Omental fat pad (tissue), 4 donors: ENCODE measurements around the gene IL15RA. TPM values are rescaled to one million over a fixed set of nuclear protein-coding genes. Genes with fewer than 3 reads are reported as not detected.
"Not testable (repeated sequence)": the region's sequence is repeated elsewhere in the genome, so short reads cannot be mapped to it uniquely, and the experiment has no call there.

ENCODE experiments used
- ATAC-seq: fragments of 150-250 bp; one replicate; pipeline ENCODE4 v1.9.1; 2016; ENCODE audit warnings: mild to moderate bottlenecking, moderate library complexity; ENCODE audit not compliant: low FRiP score
- DNase-seq: peaks from one replicate; pipeline ENCODE4 v3.0.0-alpha.2; 2019; ENCODE audit warnings: low spot score
- total RNA-seq, 4 donors: library from RNA; depleted of rRNA; stranded (reverse); fragments of >200 nt; gene quantifications; one replicate each; pipeline ENCODE4 v1.1.0, GENCODE V29; 2016
- TF ChIP-seq, protein P1 (sequence below), 3 donors: fragments of 450-650 bp; IDR thresholded peaks; one replicate each; pipeline ENCODE4 v1.5.1; 2016 to 2017; ENCODE audit warnings: antibody characterized with exemption in 3 of 3, mild to moderate bottlenecking in 3 of 3, moderate library complexity in 2 of 3

Gene IL15RA
- total RNA-seq, 4 donors from 2014 or later = 18.7 to 71.6 (median 26.8) TPM

DNA sequence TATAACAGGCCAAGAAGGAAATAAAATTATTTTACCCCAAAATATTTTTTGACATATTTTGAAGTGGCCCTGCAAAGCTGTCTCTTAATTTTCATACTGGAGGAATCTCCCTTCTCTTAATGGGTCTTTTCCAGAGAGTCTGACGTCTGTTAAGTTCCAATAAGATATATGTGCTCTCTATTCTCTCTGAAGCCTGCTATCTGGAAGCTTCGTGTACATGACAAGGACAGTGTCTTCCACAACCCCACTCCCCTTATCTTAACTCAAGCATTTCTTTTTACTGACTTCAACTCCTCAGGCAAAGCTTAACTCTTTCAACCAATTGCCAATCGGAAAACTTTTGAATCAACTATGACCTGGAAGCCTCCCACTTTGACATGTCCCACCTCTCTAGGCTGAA lies 29.2 kb upstream of the IL15RA start:
- TF ChIP-seq, protein P1, sequence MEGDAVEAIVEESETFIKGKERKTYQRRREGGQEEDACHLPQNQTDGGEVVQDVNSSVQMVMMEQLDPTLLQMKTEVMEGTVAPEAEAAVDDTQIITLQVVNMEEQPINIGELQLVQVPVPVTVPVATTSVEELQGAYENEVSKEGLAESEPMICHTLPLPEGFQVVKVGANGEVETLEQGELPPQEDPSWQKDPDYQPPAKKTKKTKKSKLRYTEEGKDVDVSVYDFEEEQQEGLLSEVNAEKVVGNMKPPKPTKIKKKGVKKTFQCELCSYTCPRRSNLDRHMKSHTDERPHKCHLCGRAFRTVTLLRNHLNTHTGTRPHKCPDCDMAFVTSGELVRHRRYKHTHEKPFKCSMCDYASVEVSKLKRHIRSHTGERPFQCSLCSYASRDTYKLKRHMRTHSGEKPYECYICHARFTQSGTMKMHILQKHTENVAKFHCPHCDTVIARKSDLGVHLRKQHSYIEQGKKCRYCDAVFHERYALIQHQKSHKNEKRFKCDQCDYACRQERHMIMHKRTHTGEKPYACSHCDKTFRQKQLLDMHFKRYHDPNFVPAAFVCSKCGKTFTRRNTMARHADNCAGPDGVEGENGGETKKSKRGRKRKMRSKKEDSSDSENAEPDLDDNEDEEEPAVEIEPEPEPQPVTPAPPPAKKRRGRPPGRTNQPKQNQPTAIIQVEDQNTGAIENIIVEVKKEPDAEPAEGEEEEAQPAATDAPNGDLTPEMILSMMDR (IDR thresholded peaks at IDR 0.05) = no peak
- ATAC-seq = no peak
- no peak for DNase-seq

DNA sequence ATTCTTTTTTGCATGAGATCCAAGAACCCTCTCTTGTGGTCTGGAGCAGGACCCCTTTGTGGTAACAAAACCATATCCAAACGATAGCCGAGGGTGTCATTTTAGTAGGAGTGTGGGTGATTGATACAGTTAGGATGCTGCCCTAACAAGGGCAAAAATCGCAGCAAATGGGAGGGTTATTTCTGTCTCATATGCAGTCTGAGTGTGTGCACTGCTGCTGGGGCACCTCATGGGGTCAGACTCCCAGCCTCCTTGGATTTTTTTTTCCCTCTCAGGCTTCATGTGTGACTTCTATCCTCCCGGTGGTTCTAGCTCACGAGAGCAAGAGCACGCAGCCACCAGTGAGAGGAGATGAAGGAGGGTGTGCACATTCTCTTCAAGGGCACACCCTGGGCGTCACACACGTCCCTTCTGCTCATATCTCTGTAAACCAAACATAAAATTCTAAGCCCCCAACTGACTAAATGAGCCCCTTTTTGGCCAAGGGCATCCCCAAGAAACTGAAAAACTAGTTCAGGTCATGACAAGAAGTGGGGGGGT lies 28.6 kb upstream of the IL15RA start:
- no peak for DNase-seq
- no peak for ATAC-seq
- TF ChIP-seq, protein P1 (IDR thresholded peaks at IDR 0.05) = no peak

DNA sequence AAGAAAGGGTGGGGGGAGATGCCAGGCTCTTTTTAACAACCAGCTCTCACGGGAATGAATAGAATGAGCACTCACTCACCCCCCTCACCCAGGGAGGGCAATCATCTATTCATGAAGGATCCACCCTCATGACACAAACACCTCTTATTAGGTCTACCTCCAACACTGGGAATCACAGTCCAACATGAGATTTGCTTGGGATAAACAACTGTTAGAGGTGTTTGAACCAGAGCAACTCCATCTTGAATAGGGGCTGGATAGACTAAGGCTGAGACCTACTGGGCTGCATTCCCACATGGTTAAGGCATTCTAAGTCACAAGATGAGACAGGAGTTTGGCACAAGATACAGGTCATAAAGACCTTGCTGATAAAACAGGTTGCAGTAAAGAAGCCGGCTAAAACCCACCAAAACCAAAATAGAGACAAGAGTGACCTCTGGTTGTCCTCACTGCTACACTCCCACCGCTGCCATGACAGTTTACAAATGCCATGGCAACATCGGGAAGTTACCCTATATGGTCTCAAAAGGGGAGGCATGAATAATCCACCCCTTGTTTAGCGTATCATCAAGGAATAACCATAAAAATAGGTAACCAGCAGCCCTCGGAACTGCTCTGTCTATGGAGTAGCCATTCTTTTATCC lies 27.9 kb upstream of the IL15RA start:
- not testable (repeated sequence) for ATAC-seq, DNase-seq

DNA sequence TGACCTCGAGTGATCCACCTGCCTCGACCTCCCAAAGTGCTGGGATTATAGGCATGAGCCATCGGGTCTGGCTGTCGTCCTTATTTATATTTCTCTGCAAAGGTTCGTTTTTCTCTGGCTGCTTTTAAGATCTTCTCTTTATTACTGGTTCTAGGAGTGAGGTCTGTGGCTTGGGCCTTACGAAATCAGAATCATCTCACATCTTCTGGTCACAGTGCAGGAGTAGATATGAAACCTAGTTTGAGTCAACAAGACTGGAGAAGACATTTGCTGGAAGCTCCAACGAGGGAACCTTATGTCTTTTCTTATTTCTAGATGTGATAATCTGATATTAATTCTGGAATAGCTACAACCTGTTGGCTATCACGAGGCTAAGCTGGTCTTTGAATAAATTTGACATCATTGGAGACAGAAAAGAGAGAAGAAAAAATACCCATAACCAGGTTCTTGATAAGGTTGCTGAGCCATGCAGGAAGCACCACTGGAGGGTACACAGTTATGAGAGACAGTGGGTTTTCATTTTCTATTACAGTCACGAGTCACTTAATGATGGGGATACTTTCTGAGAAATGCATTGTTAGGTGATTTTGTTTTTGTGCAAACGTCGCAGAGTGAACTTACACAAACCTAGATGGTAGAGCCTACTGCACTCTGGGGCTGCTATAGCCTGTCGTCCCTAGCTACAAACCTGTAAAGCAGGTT lies 25.6 kb upstream of the IL15RA start:
- ATAC-seq (no peak), DNase-seq (no peak)
- TF ChIP-seq, protein P1 (IDR thresholded peaks at IDR 0.05) = no peak

DNA sequence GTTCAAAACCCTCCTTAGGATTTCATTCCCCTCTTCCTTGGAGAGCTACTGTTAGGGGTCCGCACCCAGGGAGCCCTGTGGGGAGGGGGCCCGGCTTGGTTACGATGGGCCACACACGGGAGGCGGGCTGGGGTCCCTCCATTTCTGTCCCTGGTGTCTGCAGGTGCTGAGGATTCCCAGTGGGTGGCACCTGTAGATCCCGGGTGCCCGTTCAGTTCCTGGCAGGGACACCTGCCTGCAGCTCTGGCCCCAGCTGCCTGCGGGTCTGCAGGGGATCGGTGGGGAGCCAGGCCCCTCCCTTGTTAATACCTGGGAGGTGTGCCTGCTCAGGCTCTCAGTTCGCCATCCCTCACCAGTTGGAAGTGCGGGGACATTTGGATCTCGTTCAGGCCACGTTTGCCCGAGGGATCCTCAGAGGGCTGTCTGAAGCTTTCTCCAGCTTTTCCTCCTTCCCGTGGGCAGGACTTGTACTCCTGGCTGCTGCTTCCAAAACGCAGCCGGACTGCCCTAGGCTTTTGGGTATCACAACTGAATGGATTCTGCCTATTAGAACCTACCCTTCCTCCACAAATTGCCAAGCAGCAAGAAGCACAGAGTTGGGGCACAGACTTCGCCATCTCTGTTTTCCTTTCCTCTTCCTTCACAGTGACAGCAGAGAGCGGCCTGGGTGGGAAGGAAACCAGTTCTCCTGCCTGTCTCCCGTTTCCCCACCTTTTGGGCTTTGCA lies 22.3 kb upstream of the IL15RA start:
- TF ChIP-seq, protein P1 (IDR thresholded peaks at IDR 0.05) = no peak
- DNase-seq = no peak
- no peak for ATAC-seq

DNA sequence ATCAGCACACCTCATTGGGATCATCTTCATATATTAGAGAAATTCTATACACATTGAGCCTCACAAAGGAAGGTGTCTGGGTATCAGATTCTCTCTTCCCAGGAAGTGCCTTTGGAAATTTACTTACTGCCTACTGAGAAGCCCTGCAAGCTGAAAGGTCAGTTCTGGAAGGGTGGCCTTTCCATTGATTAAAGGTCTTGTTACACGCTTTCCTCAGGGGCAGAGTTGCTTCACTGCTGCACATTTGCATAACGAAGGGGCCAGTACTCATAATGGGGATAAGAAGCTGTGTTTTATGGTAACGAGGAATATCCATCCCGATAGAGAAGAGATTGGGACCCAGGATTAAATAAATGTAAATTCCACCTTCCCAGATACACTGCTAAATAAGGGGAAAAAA lies 19.4 kb upstream of the IL15RA start:
- TF ChIP-seq, protein P1 (IDR thresholded peaks at IDR 0.05) = no peak
- DNase-seq (no peak), ATAC-seq (no peak)

DNA sequence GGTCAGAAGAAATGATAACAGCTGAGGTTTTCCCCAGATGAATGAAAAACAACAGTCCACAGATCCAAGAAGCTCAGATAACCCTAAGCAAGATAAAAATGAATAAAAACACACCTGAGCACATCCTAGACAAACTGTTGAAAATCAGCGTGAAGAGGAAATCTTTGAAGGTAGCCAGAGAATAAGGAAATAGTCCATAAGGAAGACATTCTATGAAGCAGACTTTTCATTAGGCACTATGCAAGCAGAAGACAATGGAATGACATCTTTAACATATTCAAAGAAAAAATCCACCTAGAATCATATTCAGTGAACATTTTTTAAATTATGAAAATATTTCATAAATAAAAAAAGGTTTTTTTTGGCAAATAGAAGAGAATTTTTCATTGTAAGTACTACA lies 15.1 kb upstream of the IL15RA start:
- no peak for ATAC-seq
- TF ChIP-seq, protein P1 (IDR thresholded peaks at IDR 0.05) = no peak
- no peak for DNase-seq
